Epidermal melanocyte (primary cell): ENCODE measurements around the gene CFAP100.

ENCODE experiments used
- DNase-seq: peaks from one replicate; pipeline ENCODE4 v3.0.0; 2011; ENCODE audit warnings: low spot score; ENCODE audit not compliant: insufficient read length

Gene CFAP100

DNA sequence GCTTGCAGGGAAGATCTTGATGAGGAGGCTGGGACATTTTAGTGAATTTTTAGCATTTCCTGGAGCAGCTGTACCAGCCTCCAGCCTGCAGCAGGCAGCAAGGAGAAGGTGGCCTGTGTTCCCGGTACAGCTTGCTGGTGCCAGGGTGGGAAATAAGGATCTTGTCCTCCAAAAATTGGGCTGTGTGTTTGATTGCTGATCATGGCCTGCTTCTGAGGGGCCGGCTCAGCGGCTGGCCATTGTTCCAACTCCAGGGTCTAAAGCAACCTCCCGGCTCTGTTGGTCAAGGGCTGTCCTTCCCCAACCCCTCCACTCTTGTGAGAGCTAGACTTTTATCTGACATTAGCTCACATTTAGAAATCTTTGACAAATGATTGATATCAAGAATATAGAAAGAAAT is 5.0 kb downstream of the CFAP100 start:
- DNase-seq, result no peak

DNA sequence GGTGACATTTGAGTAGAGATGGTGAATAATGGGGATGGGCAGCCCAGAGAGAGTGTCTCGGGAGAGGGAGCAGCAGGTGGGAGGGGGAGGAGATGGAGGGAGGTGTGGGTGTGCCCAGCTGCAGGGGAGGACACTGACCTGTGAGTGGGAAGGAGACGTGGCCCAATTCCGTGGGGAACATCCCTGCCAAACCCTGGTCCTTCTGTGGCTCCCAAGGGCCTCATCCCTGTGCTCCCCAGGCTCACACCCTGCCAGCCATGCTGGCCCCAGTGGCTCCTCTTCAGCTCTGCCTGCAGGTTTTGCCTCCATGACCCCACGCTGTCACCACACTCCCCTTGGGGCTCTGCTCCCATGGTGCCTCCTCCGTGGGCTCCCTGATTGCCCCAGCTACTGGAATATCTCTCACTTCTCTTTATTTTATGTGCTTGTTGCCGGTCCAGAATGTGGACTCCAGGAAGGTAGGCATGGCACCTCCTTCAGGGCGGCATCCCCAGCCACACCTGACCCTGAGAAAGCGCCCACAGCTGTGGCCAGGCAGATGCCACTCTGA is 7.0 kb downstream of the CFAP100 start:
- no peak for DNase-seq

DNA sequence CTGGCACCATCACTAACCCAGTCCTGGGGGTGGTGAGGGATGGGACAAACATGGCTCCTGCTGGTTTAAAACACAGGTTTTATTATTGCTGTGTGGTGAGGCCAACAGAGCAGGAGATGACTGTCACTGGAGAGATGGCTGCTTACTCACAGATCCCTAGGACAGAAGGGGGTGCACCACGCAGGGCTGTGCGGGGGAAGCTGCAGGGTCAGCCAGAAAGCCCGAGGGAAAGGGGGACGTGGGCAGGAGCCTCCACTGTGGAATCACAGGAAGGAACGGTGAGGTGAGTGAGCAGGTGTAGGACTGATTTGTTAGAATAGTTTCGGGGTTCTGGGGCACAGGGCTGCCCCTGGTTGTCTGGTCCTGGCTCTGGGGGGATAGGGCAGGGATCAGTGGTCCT is 7.5 kb downstream of the CFAP100 start:
- DNase-seq, result no peak

GRCh38 chr3:126402666-126403302 is 8.1 kb downstream of the CFAP100 start:
- DNase-seq, result no peak

DNA sequence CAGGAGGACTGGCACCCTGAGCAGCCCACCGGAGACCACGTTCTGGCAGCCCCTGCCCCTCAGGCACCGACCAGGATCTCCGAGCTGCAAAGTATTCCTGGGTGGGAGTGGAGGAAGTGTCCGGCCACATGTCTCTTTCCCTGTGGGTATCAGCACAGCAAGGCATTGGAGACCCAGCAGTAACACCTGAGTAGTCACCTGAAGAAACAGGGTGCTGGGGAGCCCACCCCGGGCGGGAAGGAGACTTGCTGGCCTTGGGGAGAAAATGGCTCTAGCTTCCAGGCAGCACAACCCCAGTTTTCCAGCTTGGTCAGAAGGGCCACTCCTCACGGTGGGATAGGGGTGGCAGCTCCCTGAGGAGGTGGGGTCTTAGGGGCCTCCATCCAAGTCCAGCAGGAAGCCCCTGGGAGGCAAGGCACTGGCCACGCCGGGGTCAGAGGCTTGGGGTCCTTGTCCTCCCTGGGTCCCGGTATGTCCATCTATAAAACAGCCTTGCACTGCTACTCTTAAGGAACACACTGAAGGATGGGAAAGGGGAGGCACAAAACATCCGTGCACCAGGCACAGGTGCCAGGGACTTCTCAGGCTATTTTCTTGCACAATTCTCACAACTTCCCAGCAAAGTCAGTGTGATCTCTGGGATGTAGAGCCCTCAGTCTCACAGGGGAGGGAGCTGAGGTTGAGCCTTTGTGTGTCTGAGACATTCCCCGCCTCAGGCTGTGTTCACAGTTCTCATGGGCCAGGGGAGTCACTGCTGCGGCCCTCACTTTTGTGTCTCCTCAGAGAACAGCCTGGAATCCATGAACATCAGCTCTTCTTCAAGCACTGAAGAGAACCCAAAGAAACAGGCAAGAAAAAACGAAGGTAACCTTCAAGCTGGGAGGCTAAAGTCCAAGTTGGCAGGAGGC is 11.9 kb downstream of the CFAP100 start:
- DNase-seq, result no peak

DNA sequence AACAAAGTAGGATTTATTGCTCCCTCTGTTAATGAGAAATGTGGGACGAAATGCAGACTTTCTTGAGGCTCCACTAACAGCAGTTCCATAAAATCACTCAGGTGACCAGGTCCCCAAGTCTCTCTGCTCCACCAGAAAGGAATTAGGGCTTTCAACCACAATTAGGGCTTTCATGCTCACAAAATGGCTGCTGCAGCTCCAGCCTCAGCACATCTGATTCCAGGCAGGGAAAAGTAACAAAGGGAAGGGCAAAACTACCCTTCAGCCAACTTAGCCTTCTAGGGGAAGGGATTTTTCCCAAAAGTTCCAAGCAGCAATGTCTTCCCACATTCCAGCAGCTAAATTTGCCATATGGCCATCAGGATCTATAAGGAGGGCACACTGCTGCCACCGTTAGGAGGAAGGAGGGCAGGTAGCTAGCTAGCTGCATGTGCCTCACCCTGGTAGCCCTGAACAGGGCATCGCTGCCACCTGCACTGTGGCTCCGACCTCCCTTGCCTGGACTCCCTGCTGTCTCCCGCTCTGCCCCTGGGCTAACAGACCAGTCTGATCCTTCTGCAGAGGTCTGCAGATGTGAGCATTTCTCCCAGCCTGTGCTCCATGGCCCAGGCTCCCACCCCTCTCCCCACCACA is 12.8 kb downstream of the CFAP100 start:
- no peak for DNase-seq

DNA sequence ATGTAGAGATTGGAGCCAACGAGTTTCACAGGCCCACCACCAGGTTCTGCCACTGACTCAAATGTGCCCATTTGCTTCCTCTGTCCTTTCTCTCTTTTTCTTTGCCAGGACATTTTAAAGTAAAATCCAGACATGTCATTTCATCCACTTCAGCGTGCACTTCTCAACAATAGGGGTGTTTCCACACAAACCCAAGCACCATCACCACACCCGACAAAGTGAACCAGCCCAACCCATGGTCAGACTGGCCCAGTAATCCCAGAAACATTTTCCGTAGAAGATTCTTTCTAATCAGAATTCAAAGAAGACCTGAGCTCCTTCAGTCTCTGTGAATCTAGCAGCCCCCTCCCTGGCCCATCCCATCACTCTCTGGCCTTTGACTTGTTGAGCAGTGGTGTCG is 13.4 kb downstream of the CFAP100 start:
- no peak for DNase-seq

- no peak for DNase-seq
These were observed 18.4 kb downstream of the CFAP100 start for GRCh38 chr3:126412841-126413692.

GRCh38 chr3:126413693-126414080 is 19.0 kb downstream of the CFAP100 start:
- no peak for DNase-seq

- no peak for DNase-seq
These were observed 19.7 kb downstream of the CFAP100 start for GRCh38 chr3:126414406-126414805.

DNA sequence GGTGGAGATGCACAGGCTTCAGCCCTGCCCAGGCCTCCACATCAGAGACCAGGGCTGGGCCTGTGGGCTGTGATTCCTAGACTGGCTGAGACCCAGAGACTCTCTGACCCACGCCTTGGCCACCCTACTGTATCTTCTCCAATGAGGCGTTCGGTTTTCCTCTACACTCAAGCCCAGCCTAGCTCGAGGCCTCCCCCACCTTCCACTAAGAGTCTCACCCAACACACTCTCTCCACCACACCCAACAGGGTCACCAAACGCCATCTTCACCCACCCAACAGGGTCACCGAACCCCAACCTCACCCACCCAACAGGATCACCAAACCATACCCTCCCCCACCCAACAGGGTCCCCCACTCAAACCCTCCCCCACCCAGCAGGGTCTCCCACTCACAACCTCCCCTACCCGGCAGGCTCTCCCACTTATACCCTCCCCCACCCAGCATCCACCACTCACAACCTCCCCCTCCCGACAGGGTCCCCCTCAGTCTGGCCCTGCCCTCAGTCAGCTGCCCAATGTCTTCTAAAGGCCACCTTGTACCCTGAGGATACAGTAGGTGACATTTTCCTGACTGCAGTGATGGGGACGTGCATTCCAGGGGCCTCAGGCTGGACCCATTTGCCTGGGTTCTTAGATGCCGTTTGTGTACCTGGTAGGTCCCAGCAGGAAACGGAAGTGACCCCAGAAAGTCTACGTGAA is 20.4 kb downstream of the CFAP100 start:
- DNase-seq, result no peak

- no peak for DNase-seq
These were observed 21.2 kb downstream of the CFAP100 start for GRCh38 chr3:126415661-126416591.

DNA sequence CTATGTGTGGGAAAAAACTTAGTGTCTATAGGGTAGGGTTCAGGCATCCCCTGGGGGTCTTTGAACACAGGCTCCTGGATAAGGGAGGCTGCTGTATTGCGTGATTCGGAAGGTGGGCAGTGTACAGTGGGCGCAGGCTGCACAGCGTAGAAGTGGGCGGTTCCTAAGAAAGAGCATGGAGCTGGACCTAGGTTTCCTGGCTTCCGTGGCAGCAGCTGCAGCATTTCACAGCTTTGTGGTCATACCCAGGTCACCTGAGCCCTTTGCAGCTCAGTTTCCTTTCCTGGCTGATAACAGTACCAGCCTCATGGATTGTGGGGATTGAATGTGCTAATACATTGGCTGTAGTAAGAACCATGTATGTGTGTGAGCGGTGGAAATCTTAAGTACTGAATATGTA is 22.2 kb downstream of the CFAP100 start:
- no peak for DNase-seq

- DNase-seq, result no peak
These were observed 22.8 kb downstream of the CFAP100 start for GRCh38 chr3:126417515-126417914.

DNA sequence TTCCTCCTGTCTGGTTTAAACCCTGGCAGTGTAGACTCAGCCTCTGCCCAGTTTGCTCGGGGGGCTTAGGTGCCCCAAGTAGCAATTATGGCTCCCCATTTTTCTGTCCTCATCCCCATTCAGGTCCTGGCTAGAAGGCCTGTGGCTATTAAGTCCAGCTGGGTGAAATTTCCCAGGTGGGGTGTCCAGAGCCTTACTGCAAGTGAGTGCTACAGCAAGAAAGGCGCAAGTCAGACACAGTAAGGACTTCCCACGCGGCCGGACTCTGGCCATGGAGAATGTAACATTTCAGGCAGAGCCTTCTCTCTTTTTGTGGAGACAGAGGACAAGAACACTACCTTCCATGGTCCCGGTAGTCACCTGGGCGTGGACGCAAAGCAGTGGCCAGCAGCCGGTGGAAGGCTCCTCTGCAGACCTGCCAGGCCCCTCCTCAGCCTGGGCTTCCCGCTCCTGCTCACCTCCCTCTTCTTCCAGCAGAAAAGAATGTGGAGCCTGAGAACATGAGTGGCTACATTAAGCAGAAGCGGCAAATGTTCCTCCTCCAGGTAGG is 23.3 kb downstream of the CFAP100 start:
- DNase-seq, result no peak

- DNase-seq, result no peak
These were observed 24.0 kb downstream of the CFAP100 start for GRCh38 chr3:126418661-126419131.

DNA sequence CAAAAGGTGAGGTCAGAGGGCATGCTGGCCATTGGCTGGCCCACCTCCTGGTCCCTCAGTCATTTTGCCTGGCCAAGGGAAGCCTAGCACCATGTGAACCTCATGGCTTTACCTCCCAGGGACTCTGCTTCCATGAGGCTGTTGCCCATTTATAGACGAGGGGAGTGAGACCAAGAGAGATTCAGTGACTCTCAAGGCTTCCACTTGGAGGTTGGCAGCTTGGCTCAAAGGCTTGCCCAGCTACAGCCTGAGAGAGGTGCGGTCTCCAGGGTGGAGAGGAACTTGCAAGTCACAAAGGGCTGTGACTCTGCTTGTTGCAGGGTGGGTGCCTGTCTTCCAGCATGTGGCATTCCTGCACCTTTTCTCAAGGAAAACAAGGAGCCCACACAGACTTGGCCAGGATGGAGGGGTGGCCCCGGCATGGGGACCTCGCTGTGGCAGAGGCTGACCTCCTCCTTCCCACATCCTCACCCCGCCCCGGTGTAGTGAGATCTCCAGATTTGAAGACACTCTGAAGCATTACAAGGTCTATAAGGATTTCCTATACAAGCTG is 24.5 kb downstream of the CFAP100 start:
- DNase-seq, result no peak

- no peak for DNase-seq
These were observed 25.4 kb downstream of the CFAP100 start for GRCh38 chr3:126419886-126420786.
